ENCODE data around the gene CST6. TPM values are rescaled to one million over a fixed set of nuclear protein-coding genes. Genes with fewer than 3 reads are reported as not detected.
"Not testable (repeated sequence)": the region's sequence is repeated elsewhere in the genome, so short reads cannot be mapped to it uniquely, and the experiment has no call there.

The CST6 gene
- total RNA-seq, 1 donor, result not detected

DNA sequence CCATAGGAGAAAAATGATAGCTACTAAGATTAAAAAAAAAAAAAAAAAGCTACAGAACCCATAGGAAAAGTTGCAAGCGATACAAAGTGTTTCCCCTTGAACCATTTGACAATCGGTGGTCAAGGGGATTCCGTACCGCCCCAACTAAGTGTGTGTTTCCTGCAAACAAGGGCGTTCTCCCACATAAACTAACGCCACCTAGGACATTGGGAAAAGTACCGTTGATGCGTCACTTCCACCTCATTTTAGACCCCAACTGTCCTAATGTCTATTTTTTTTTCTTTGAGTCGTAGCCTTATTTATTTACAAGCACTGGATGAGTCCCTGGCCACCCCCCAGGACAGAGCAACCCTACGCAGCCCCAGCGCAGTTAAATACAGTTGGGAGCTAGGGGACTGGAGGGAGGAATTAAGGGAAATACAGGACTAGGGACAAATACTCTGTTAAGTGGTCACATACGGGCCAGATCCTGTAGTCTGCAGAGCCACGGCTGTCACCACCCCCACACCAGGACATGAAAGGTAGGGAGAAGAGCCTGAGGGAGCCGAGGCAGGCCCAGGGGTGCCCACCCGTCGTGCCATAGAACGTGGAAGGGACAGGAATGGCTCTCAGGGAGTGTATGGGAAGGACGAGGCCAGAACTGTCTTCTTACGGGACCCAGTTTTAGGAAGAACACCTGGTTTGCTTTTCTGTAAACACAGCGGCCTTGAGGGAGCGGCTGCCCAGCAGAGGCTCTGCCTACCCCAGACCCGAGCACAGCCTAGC is 28.8 kb upstream of the CST6 start:
- DNase-seq (ENCODE audit: low read depth in 2 of 3, low spot score in 2 of 3), result no peak

DNA sequence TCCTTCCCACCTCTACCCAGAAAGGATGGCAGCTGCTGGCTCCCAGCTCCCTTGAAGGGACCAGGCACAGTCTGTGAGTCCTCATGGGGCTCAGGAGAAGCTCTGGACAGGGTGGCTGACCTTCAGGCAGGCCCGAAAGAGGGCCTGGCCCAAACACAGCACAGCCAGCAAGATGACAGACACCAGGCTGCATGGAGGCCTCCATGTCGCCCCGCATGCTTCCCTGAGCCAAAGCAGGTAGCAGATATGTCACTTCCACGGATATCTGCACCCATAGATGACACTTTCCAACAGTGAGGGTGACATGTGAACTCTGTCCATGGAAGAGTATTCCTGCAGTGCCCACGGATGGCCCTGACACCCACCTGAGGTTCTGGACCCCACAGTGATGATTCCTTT is 28.2 kb upstream of the CST6 start:
- no peak for DNase-seq (ENCODE audit: low read depth in 2 of 3, low spot score in 2 of 3)

DNA sequence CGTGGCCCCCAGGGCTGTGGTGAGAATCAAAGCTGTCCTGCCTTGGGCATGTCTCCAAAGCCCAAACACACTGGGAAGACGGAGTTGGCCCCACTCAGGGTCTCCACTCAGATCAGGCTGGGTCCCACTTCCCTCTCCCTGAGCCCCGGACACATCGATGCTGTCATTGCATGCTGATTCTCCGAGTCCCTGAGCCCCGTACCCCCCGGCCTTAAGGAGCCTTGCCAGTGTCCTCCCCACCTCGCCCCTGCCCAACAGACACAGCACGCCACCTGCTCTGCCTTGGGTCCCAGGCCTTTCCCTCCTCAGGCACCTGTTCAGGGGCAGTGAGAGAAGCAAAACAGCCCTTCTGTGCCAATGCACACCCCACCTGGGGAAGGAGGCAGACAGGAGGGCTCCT is 24.5 kb upstream of the CST6 start:
- no peak for DNase-seq (ENCODE audit: low read depth in 2 of 3, low spot score in 2 of 3)

DNA sequence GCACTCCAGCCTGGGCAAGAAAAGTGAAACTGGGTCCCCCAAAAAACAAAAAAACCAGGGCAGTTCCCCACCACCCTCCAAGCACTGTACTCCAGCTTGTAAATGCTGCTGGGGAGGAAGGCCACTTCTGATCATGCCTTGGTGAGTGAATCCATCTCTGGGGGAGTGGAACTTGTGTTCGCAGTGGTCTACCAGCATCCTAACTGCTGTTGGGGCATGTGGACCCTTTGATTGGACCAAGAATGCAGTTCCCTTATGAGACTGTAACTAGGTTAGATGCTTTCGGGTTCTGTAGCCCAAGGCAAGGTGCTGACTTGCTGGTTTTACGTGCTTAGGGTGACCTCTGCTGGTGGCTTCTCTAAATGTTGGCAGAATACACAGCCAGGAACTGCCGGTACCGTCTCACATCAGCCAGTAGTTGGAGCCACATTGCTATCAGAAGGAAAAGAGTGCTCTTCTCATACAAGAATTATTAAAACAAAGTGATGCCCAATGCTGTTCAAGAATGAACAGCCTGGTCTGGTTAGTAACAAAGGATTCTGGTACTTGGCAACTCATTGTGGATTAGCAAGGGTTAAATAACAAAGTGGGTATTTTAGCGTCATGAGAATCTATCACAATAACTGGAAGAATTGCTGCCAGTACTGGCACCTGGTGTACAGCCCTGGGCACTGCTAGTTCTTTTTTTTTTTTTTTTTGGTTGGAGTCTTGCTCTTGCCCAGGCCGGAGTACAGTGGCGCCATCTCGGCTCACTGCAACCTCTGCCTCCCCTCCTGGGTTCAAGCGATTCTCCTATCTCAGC is 22.8 kb upstream of the CST6 start:
- peak; percentile 86 to 98 (median 95) for DNase-seq (ENCODE audit: low read depth in 2 of 3, low spot score in 2 of 3)

GRCh38 chr11:65992056-65992455 is 19.8 kb upstream of the CST6 start:
- DNase-seq (ENCODE audit: low read depth in 2 of 3, low spot score in 2 of 3), result no peak

DNA sequence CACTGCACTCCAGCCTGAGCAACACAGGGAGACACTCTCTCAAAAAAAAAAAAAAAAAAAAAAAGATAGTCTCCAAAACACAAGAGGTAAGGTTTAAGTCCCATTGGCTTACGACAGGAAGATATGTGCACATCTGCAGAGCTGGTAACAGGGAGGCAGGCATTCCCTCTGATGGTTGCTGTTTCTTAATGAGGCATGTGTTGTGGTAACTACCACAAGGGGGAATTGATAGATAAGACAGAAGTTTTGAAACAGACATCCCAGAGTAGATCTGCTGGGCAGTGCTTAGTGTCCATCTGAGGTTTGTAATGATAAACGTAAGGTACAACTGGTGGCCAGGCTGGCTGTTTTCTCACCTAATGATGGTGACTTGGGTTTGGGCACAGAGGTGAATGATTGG is 14.5 kb upstream of the CST6 start:
- no peak for DNase-seq (ENCODE audit: low read depth in 2 of 3, low spot score in 2 of 3)

DNA sequence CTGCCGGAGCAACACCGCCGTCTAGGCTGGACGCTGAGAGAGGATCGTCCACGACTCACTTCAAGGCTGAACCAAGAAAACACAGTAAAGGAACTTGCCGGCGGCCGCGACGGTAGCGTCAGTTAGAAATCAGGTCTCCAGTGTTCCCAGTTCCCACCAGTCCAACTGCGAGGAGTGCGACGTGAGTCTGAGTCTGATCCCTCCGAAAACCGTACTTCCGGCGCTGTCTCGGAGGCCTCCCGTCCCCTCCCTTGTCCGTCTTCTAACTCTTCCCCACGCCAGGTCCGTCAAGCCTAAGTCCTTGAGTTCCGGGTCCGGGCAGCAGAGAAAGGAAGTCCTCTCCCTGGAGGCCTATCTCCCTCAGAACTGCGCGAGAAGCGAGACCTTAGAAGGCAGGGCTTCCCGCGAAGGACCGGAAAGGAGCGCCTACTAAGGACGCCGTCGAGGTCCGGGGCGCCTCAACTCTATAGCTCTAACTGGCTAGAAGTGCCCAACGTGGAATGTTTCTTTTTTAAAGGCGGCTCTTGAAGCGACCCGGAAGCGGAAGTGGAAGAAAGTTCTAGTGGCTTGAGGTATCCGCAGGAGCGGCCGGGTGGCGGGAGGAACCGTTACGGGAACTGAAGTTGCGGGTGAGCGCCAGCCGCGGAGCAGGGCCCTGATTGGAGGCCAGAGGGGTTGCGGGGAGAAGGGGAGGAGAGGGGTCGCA is 9.7 kb upstream of the CST6 start, which contains the start of the genes BANF1 and EIF1AD:
TSS of gene BANF1 (plus strand) at position 562 of the 706 bp plus-strand sequence. CDS start 748 bp downstream, outside the sequence.
TSS of gene EIF1AD (minus strand) at position 216 of the 706 bp plus-strand sequence. CDS start 1,768 bp downstream, outside the sequence.
- peak; percentile 87 to 98 (median 98) for DNase-seq (ENCODE audit: low read depth in 2 of 3, low spot score in 2 of 3)

DNA sequence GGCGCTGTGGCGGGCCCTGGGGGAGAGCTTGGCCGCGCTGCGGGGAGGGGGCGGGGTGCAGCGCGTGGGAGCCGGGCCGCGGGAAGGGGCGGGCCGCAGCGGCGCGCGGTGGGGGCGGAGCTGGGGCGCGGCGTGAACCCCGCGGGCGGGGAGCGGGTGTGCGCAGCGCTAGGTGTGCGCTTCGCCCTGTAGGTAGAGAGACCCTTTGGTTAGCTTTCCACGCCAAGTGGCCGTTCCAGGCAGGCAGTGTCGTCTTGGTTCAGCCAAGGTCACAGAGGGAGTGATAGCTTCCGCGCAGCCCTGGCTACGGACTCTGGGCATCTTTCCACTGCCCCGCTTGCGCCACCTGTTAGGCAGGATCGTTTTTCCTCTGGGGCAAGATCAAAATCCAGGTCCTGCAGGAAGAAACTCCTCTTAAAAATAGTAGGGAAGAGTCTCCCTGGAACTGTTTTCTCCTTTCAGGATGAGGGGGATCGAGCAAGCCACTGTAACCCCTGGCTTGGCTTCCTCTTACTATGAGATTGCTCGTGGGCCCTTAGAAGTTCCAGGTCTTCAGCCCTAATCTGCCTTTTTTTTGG is 9.1 kb upstream of the CST6 start:
- DNase-seq (ENCODE audit: low read depth in 2 of 3, low spot score in 2 of 3), result no peak

DNA sequence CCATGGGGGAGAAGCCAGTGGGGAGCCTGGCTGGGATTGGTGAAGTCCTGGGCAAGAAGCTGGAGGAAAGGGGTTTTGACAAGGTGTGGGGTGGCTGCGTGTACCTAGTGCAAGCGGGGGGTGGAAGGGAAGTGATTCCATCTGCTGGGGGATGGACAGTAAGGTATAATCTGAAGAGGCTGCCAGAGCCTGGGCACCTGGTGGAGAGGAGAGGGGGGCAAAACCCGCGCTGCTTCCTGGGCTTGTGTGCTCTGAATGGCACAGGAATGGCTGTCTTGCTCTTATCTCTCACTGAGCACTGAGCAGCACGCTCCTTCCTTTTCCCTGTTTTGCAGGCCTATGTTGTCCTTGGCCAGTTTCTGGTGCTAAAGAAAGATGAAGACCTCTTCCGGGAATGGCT is 8.5 kb upstream of the CST6 start:
- no peak for DNase-seq (ENCODE audit: low read depth in 2 of 3, low spot score in 2 of 3)

GRCh38 chr11:66004186-66004585 is 7.6 kb upstream of the CST6 start:
- DNase-seq (ENCODE audit: low read depth in 2 of 3, low spot score in 2 of 3), result no peak

GRCh38 chr11:66006134-66006890 is 5.5 kb upstream of the CST6 start:
- no peak for DNase-seq (ENCODE audit: low read depth in 2 of 3, low spot score in 2 of 3)

GRCh38 chr11:66006891-66007176 is 5.0 kb upstream of the CST6 start:
- no peak for DNase-seq (ENCODE audit: low read depth in 2 of 3, low spot score in 2 of 3)

- DNase-seq (ENCODE audit: low read depth in 2 of 3, low spot score in 2 of 3), result no peak
Measured at GRCh38 chr11:66007201-66007634, 4.6 kb upstream of the CST6 start.

DNA sequence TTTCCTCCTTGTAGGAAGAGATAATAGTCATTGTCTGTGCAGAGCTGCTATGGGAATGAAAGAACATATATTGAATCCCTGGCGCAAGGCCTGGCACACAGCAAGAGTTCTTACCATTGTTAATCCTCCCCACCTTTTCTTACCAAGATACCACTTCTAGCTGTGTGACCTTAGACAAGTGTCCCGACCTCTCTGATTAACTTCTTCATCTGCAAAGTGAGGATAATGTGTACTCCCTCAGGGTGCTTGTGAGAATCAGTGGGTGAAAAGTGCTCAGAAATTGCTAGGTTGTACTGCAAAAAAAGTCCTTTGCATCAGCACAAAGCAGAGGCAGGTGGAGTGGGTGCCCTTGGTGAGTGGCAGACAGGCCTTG is 3.7 kb upstream of the CST6 start:
- no peak for DNase-seq (ENCODE audit: low read depth in 2 of 3, low spot score in 2 of 3)

DNA sequence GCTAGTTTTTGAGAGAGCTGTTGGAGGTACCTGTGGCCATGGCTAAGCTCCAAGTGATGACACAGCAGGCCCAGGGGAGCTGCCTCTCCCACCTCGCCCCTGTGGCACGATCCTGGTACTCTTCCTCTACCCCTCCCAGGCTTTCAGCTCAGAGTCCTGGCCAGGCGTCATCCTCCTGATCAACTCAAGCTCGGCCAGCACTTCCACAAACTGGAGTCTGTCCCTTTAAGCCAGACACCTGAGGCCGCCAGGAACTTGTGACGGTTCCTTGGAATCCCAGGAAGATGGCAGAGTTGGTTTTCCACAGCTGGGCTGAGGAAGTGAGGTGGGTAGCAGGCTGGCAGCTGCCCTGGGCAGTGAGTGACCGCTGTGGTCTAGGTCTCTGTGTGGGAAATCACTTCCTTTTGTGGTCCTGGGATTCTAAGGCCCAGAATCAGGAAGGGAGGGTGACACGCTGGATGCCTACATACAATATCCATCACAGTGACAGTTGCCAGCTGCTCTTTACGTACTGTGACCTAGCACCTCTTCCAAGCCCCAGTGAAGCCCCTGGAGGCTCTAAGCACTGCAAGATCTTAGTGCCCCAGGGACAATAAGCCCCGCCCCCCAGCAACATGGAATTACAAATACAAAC is 3.2 kb upstream of the CST6 start:
- no peak for DNase-seq (ENCODE audit: low read depth in 2 of 3, low spot score in 2 of 3)

- not testable (repeated sequence) for DNase-seq (ENCODE audit: low read depth in 2 of 3, low spot score in 2 of 3)
Measured at GRCh38 chr11:66010036-66010435, 1.8 kb upstream of the CST6 start.

DNA sequence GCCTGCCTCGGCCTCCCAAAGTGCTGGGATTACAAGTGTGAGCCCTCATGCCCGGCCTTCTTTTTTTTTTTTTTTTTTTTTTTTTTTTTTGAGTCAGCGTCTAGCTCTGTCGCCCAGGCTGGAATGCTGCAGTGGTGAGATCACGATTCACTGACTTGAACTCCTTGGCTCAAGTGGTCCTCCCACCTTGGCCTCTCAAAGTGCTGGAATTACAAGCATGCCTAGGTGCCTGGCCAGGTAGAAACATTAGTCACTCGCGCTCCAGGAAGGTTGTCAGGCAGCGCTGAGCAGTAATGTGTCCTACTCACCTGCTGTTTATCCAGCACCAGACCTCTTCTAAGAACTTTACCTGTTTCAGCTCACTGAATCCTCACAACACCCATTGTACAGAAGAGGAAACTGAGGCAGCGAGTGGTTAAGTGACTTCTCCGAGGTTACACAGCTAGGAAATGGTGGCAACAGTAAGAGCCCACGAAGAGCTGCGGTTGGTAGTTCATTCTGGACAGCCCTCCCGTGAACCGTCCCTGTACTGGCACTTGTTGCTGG is 496 bp upstream of the CST6 start:
- DNase-seq (ENCODE audit: low read depth in 2 of 3, low spot score in 2 of 3), result no peak

- DNase-seq (ENCODE audit: low read depth in 2 of 3, low spot score in 2 of 3), result no peak
Measured at GRCh38 chr11:66012371-66012945, 650 bp downstream of the CST6 start.
